OCI-LY7 (cell line): ENCODE data around the gene C19orf67. TPM values are rescaled to one million over a fixed set of nuclear protein-coding genes. Genes with fewer than 3 reads are reported as not detected.

Source experiments
- BruUV-seq: library from RNA; stranded (reverse); fragments of 400-500 nt; replicated peaks from 2 replicates; lab custom pipeline; 2021; lab: Mats Ljungman, UMichigan
- CTCF ChIA-PET: fragments of 300-600 bp; sonication (Branson Sonifier 250); formaldehyde crosslinking; loops from one replicate; lab custom pipeline; 2022; ENCODE audit warnings: antibody characterized with exemption; ENCODE audit not compliant: unreplicated experiment; lab: Charles Lee
- POLR2A ChIA-PET: fragments of 300-600 bp; sonication (Branson Sonifier 250); formaldehyde crosslinking; loops from one replicate; lab custom pipeline; 2022; ENCODE audit warnings: antibody characterized with exemption; lab: Charles Lee
- DNase-seq: peaks from one replicate; pipeline ENCODE4 v3.0.0-alpha.2; 2015; ENCODE audit warnings: low spot score
- H2AFZ ChIP-seq: fragments of 200-600 bp; sonication (generic), shearing (Covaris generic); 2 replicates; pipeline ENCODE4 v1.6.1; 2014; ENCODE audit warnings: mild to moderate bottlenecking, antibody characterized with exemption, low read length, moderate library complexity
- H3K27ac ChIP-seq: fragments of 200-600 bp; sonication (generic); 2 replicates; pipeline ENCODE4 v1.5.1; 2014; ENCODE audit warnings: mixed run types, low read depth, mild to moderate bottlenecking, moderate library complexity, low read length, inconsistent platforms; ENCODE audit not compliant: poor library complexity, severe bottlenecking
- H3K36me3 ChIP-seq: fragments of 200-600 bp; sonication (generic); 2 replicates; pipeline ENCODE4 v1.6.1; 2014; ENCODE audit warnings: mild to moderate bottlenecking, antibody characterized with exemption, low read length, moderate library complexity, mixed read lengths; ENCODE audit not compliant: insufficient read depth
- H3K4me1 ChIP-seq: fragments of 200-600 bp; sonication (generic); 2 replicates; pipeline ENCODE4 v1.5.1; 2014; ENCODE audit warnings: mild to moderate bottlenecking, low read length; ENCODE audit not compliant: insufficient read depth, poor library complexity, severe bottlenecking
- H3K4me2 ChIP-seq: fragments of 200-600 bp; sonication (generic); 2 replicates; pipeline ENCODE4 v1.6.1; 2014; ENCODE audit warnings: mild to moderate bottlenecking, low read length
- H3K4me3 ChIP-seq: fragments of 200-600 bp; sonication (generic); 2 replicates; pipeline ENCODE4 v1.5.1; 2014; ENCODE audit warnings: mild to moderate bottlenecking, low read depth, low read length; ENCODE audit not compliant: poor library complexity, severe bottlenecking
- H3K79me2 ChIP-seq: fragments of 200-600 bp; sonication (generic); 2 replicates; pipeline ENCODE4 v1.6.1; 2016; ENCODE audit warnings: low read depth, mild to moderate bottlenecking, low read length, moderate library complexity, mixed read lengths; ENCODE audit not compliant: insufficient read depth
- H3K9me2 ChIP-seq: fragments of 200-600 bp; sonication (generic); 2 replicates; pipeline ENCODE4 v1.6.1; 2016; ENCODE audit warnings: mild to moderate bottlenecking, low read length, mixed read lengths; ENCODE audit not compliant: insufficient read depth
- H3K9me3 ChIP-seq: fragments of 200-600 bp; sonication (generic); 2 replicates; pipeline ENCODE4 v1.6.1; 2014; ENCODE audit warnings: mild to moderate bottlenecking, mixed run types, low read length, mixed read lengths
- H4K20me1 ChIP-seq: fragments of 200-600 bp; sonication (generic); 2 replicates; pipeline ENCODE4 v1.6.1; 2014; ENCODE audit warnings: mild to moderate bottlenecking, antibody characterized with exemption, low read length, moderate library complexity, mixed read lengths; ENCODE audit not compliant: insufficient read depth
- CTCF ChIP-seq: fragments of 200-600 bp; sonication (generic); conservative IDR thresholded peaks from 2 replicates; pipeline ENCODE4 v1.5.1; 2014; ENCODE audit warnings: mild to moderate bottlenecking, antibody characterized with exemption, low read length, moderate library complexity, mixed read lengths
- EZH2phosphoT487 ChIP-seq: fragments of 200-600 bp; sonication (generic); IDR thresholded peaks from 2 replicates; pipeline ENCODE4 v1.6.1; 2018; ENCODE audit warnings: low read depth, borderline replicate concordance, mild to moderate bottlenecking, mixed run types, antibody characterized with exemption, low read length, moderate library complexity, mixed read lengths
- intact Hi-C: fragments of 100-400 bp; cut with micrococcal nuclease; formaldehyde crosslinking; loops from one replicate; pipeline ENCODE4 v1.10.0; 2022; ENCODE audit not compliant: unreplicated experiment
- total RNA-seq, 2 experiments: library from RNA; depleted of rRNA in 1 of 2; stranded (reverse); fragments of >200 nt in 1 of 2; shearing (Covaris generic) in 1 of 2; gene quantifications; 2 replicates each; pipeline ENCODE4 v1.2.3, GENCODE V29; 2014 to 2022

Gene C19orf67
- total RNA-seq, 2 experiments from 2014 or later, result 1.4 to 2.6 TPM

DNA sequence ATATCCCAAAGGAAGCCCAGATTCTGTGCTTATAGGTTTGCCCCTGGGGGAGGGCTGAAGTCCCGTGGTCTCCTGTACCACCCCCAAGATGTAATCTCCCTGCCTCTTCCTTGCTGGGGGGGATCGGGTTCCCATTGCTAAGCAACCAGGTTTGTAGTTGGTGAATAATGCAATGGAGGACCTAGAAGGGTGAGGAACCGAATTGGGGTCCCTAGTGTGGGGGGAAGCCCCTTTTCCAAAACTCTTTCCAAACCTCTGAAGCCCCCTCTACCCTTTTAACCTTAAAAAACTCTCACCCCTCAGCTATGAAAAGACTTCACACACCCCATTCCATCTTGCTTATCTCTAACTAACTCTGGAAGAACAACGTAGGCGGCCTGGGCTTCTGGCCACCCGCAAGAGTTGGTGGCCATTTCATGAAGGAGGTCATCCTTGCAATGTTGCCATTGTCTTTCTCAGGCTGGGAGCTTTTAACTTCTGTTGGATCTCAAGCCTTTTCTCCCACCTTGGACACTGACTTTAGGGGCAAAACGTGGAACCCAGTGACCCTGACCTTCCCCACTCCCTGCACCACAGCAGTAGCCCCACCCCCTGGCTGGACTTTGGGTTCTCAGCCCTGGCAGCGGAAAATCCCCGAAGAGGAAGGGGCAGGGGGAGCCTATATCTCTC lies 24.4 kb downstream of the C19orf67 start:
- POLR2A ChIA-PET, result interaction anchor here (0.6 kb wide), 1 partner anchor 186 kb away, joined by 4 read pairs; no protein-coding TSS in a partner anchor
- no peak overlapping the region for H2AFZ ChIP-seq

DNA sequence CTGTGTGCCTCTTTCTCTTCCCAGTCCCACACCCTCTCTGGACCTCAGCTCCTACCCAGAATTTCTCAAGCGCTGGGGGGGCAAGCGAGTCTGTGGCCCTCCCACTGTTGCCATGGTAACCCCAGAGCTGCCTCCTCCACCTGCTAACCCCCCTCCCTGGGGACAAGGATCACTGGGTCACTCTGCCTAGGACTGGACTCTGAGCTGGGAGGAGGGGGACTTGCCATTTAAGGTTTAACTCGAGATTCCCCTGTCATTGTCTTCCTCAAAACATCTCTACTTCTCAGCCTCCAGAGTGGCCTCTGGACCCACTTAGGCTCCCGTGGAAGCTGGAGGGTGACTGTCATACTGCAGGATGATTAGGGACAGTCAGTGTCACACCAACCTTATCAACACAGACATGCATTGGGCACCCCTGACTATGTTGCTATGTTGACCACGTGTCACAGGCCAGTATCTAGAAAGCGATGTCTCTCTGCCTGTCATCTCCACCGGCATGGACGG lies 25.9 kb downstream of the C19orf67 start:
- no peak overlapping the region for H2AFZ ChIP-seq
- H3K9me3 ChIP-seq, result no peaks in the 10 kb centered on the region
- BruUV-seq, result no TSS peak
- ChIA-PET CTCF (interaction anchor here (0.6 to 0.8 kb wide), 2 partner anchors 9 to 107 kb away, joined by 3 read pairs; no protein-coding TSS in a partner anchor), POLR2A (no interaction called here)
- no peak for DNase-seq
- intact Hi-C loops, result no loop called here
- TF ChIP-seq EZH2phosphoT487, result no peak
- no peak for TF ChIP-seq CTCF
- H3K79me2 ChIP-seq, result no peaks in the 10 kb centered on the region
- no peaks in the 10 kb centered on the region for H4K20me1 ChIP-seq
- no peaks in the 10 kb centered on the region for H3K36me3 ChIP-seq
- no peak overlapping the region for H3K4me2 ChIP-seq
- H3K9me2 ChIP-seq, result no peaks in the 10 kb centered on the region
- H3K27ac ChIP-seq, result no peak overlapping the region
- no peak overlapping the region for H3K4me3 ChIP-seq
- peaks cover 6% of the 10 kb centered on the region for H3K4me1 ChIP-seq

More for the DNA sequence above, 24.4 kb downstream of the C19orf67 start:
- H3K79me2 ChIP-seq, result no peaks in the 10 kb centered on the region
- no peaks in the 10 kb centered on the region for H4K20me1 ChIP-seq
- H3K27ac ChIP-seq, result no peak overlapping the region
- no peaks in the 10 kb centered on the region for H3K9me3 ChIP-seq
- H3K9me2 ChIP-seq, result no peaks in the 10 kb centered on the region
- no TSS peak for BruUV-seq
- CTCF ChIA-PET, result no interaction called here
- H3K4me1 ChIP-seq, result peaks cover 6% of the 10 kb centered on the region
- TF ChIP-seq CTCF (no peak), EZH2phosphoT487 (no peak)
- no peak for DNase-seq
- H3K4me2 ChIP-seq, result no peak overlapping the region
- H3K36me3 ChIP-seq, result no peaks in the 10 kb centered on the region
- intact Hi-C loops, result no loop called here
- H3K4me3 ChIP-seq, result no peak overlapping the region

- no TSS peak for BruUV-seq
- no peaks in the 10 kb centered on the region for H3K36me3 ChIP-seq
- H3K27ac ChIP-seq, result no peak overlapping the region
- no peaks in the 10 kb centered on the region for H3K79me2 ChIP-seq
- no peak overlapping the region for H3K4me2 ChIP-seq
- intact Hi-C loops, result no loop called here
- H2AFZ ChIP-seq, result no peak overlapping the region
- no peak overlapping the region for H3K4me3 ChIP-seq
- peak; percentile 47 for DNase-seq
- H3K4me1 ChIP-seq, result peaks cover 6% of the 10 kb centered on the region
- H3K9me3 ChIP-seq, result no peaks in the 10 kb centered on the region
- H4K20me1 ChIP-seq, result no peaks in the 10 kb centered on the region
- CTCF ChIA-PET, result interaction anchor here (0.8 kb wide), 2 partner anchors 77 to 106 kb away, joined by 3 read pairs; partner anchors contain the start of gene ASF1B
- no peaks in the 10 kb centered on the region for H3K9me2 ChIP-seq
- POLR2A ChIA-PET, result no interaction called here
- TF ChIP-seq EZH2phosphoT487 (no peak), CTCF (peak; percentile 90)
Measured at GRCh38 chr19:14059093-14059480, 26.5 kb downstream of the C19orf67 start.
